ENCODE data around the gene MANSC1. TPM values are rescaled to one million over a fixed set of nuclear protein-coding genes. Genes with fewer than 3 reads are reported as not detected.

MANSC1 gene
- total RNA-seq, 5 donors from 2014 or later (not counting 1 experiment from before 2014, with no cell fraction given): 0.16 to 1.6 (median 0.96) TPM

- CTCF ChIA-PET: interaction anchor here (0.6 to 1.9 kb wide), 5 partner anchors 9 to 417 kb away, joined by 3 to 5 read pairs (median 4); no protein-coding TSS in a partner anchor
- WGBS (ENCODE audit: insufficient coverage): 100% methylated on average over 3 of the region's 4 CpGs
- Histone ChIP-seq H3K4me1 (ENCODE audit: control insufficient read depth in 1 of 2, extremely low read depth in 1 of 2, insufficient read depth in 2 of 2, low read length in 2 of 2) (peaks cover 0 to 10% of the 10 kb centered on the region in 2 experiments), H3K36me3 (ENCODE audit: control insufficient read depth in 2 of 2, extremely low read depth in 1 of 2, insufficient read depth in 1 of 2, low read length in 1 of 2) (peaks cover 5 to 28% of the 10 kb centered on the region in 2 donors), H3K27ac (ENCODE audit: low read length) (no peak overlapping the region), H3K4me3 (ENCODE audit: control insufficient read depth in 1 of 2, extremely low read depth in 1 of 2, low read length in 1 of 2) (no peak overlapping the region), H3K9me3 (no peaks in the 10 kb centered on the region), H3K27me3 (replicated peaks in 1 of 2; ENCODE audit: control insufficient read depth in 2 of 2, extremely low read depth in 1 of 2, insufficient read depth in 2 of 2, low read length in 1 of 2) (no peaks in the 10 kb centered on the region)
- no peak for ATAC-seq (replicated peaks in 1 of 4)
- Mint-ChIP-seq H3K27me3 (no peaks in the 10 kb centered on the region), H3K36me3 (peaks cover 29% of the 10 kb centered on the region), H3K4me1 (peaks cover 48 to 55% (median 54%) of the 10 kb centered on the region in 3 donors), H3K9me3 (no peaks in the 10 kb centered on the region), H3K27ac (peak overlapping the region; percentile 7 to 36), H3K4me3 (no peak overlapping the region)
- POLR2A ChIA-PET: interaction anchor here (0.5 to 1.9 kb wide), 2 partner anchors 9 to 71 kb away, joined by 6 to 17 read pairs; partner anchors contain the start of gene BORCS5 (in 1 of the 2)
- no peak for DNase-seq
Measured at GRCh38 chr12:12366701-12367481, 16.8 kb upstream of the MANSC1 start.

- Mint-ChIP-seq H3K36me3 (peaks cover 33% of the 10 kb centered on the region), H3K27me3 (no peaks in the 10 kb centered on the region), H3K4me3 (no peak overlapping the region), H3K4me1 (peaks cover 54 to 63% (median 61%) of the 10 kb centered on the region in 3 donors), H3K27ac (peak overlapping the region; percentile 71 to 75), H3K9me3 (no peaks in the 10 kb centered on the region)
- Histone ChIP-seq H3K27me3 (replicated peaks in 1 of 2; ENCODE audit: control insufficient read depth in 2 of 2, extremely low read depth in 1 of 2, insufficient read depth in 2 of 2, low read length in 1 of 2) (no peaks in the 10 kb centered on the region), H3K27ac (ENCODE audit: low read length) (peak overlapping the region; percentile 15), H3K4me3 (ENCODE audit: control insufficient read depth in 1 of 2, extremely low read depth in 1 of 2, low read length in 1 of 2) (no peak overlapping the region), H3K36me3 (ENCODE audit: control insufficient read depth in 2 of 2, extremely low read depth in 1 of 2, insufficient read depth in 1 of 2, low read length in 1 of 2) (peaks cover 5 to 26% of the 10 kb centered on the region in 2 donors), H3K9me3 (no peaks in the 10 kb centered on the region), H3K4me1 (ENCODE audit: control insufficient read depth in 1 of 2, extremely low read depth in 1 of 2, insufficient read depth in 2 of 2, low read length in 2 of 2) (peaks cover 0 to 10% of the 10 kb centered on the region in 2 experiments)
- ChIA-PET CTCF (interaction anchor here (0.6 to 1.0 kb wide), 2 partner anchors 11 to 301 kb away, joined by 3 to 5 read pairs; no protein-coding TSS in a partner anchor), POLR2A (interaction anchor here in 1 of 2 donors (1.9 kb wide), 1 partner anchor 8 kb away, joined by 17 read pairs; the partner anchor contains the start of gene BORCS5)
- WGBS (ENCODE audit: insufficient coverage): 70% methylated on average over 2 of the region's 4 CpGs
- ATAC-seq (replicated peaks in 1 of 4) (peak in 1 of 4 experiments; percentile 50), DNase-seq (no peak)
Measured at GRCh38 chr12:12365931-12366431, 15.9 kb upstream of the MANSC1 start.

- Histone ChIP-seq H3K27me3 (replicated peaks in 1 of 2; ENCODE audit: control insufficient read depth in 2 of 2, extremely low read depth in 1 of 2, insufficient read depth in 2 of 2, low read length in 1 of 2) (no peaks in the 10 kb centered on the region), H3K36me3 (ENCODE audit: control insufficient read depth in 2 of 2, extremely low read depth in 1 of 2, insufficient read depth in 1 of 2, low read length in 1 of 2) (peaks cover 5 to 26% of the 10 kb centered on the region in 2 donors), H3K4me1 (ENCODE audit: control insufficient read depth in 1 of 2, extremely low read depth in 1 of 2, insufficient read depth in 2 of 2, low read length in 2 of 2) (peaks cover 0 to 10% of the 10 kb centered on the region in 2 experiments), H3K9me3 (no peaks in the 10 kb centered on the region), H3K4me3 (ENCODE audit: control insufficient read depth in 1 of 2, extremely low read depth in 1 of 2, low read length in 1 of 2) (no peak overlapping the region), H3K27ac (ENCODE audit: low read length) (peak overlapping the region; percentile 15)
- peaks cover 56 to 63% (median 62%) of the 10 kb centered on the region in 3 donors for H3K4me1 Mint-ChIP-seq
- H3K9me3 Mint-ChIP-seq: no peaks in the 10 kb centered on the region
- peaks cover 33% of the 10 kb centered on the region for H3K36me3 Mint-ChIP-seq
- H3K27ac Mint-ChIP-seq: peak overlapping the region; percentile 71 to 75
- ATAC-seq (replicated peaks in 1 of 4) (no peak), DNase-seq (no peak)
- CTCF ChIA-PET: interaction anchor here in 1 of 2 donors (0.6 to 1.0 kb wide), 2 partner anchors 9 to 12 kb away, joined by 3 to 5 read pairs; partner anchors contain the start of gene BORCS5
- WGBS (ENCODE audit: insufficient coverage): 100% methylated on average over 1 of the region's 5 CpGs
- no peak overlapping the region for H3K4me3 Mint-ChIP-seq
- H3K27me3 Mint-ChIP-seq: no peaks in the 10 kb centered on the region
- POLR2A ChIA-PET: interaction anchor here (0.5 to 0.6 kb wide), 2 partner anchors 116 to 785 kb away, joined by 3 read pairs; no protein-coding TSS in a partner anchor
Measured at GRCh38 chr12:12365446-12365802, 15.4 kb upstream of the MANSC1 start.

- DNase-seq: no peak
- no peaks in the 10 kb centered on the region for H3K9me3 Mint-ChIP-seq
- no peak for ATAC-seq (replicated peaks in 1 of 4)
- H3K27me3 Mint-ChIP-seq: no peaks in the 10 kb centered on the region
- Histone ChIP-seq H3K27me3 (replicated peaks in 1 of 2; ENCODE audit: control insufficient read depth in 2 of 2, extremely low read depth in 1 of 2, insufficient read depth in 2 of 2, low read length in 1 of 2) (no peaks in the 10 kb centered on the region), H3K9me3 (no peaks in the 10 kb centered on the region), H3K36me3 (ENCODE audit: control insufficient read depth in 2 of 2, extremely low read depth in 1 of 2, insufficient read depth in 1 of 2, low read length in 1 of 2) (peaks cover 5 to 26% of the 10 kb centered on the region in 2 donors), H3K4me3 (ENCODE audit: control insufficient read depth in 1 of 2, extremely low read depth in 1 of 2, low read length in 1 of 2) (no peak overlapping the region), H3K27ac (ENCODE audit: low read length) (no peak overlapping the region), H3K4me1 (ENCODE audit: control insufficient read depth in 1 of 2, extremely low read depth in 1 of 2, insufficient read depth in 2 of 2, low read length in 2 of 2) (peaks cover 0 to 15% of the 10 kb centered on the region in 2 experiments)
- H3K27ac Mint-ChIP-seq: peak overlapping the region; percentile 77 to 82
- WGBS (ENCODE audit: insufficient coverage): no CpG with 5 or more reads among the region's 4 CpGs
- H3K4me3 Mint-ChIP-seq: no peak overlapping the region
- CTCF ChIA-PET: interaction anchor here in 1 of 2 donors (0.6 to 1.0 kb wide), 2 partner anchors 8 to 12 kb away, joined by 3 to 5 read pairs; partner anchors contain the start of gene BORCS5
- peaks cover 33% of the 10 kb centered on the region for H3K36me3 Mint-ChIP-seq
- peaks cover 58 to 63% (median 59%) of the 10 kb centered on the region in 3 donors for H3K4me1 Mint-ChIP-seq
- POLR2A ChIA-PET: interaction anchor here (0.5 to 0.6 kb wide), 2 partner anchors 116 to 786 kb away, joined by 3 read pairs; no protein-coding TSS in a partner anchor
Measured at GRCh38 chr12:12364787-12365445, 14.9 kb upstream of the MANSC1 start.

GRCh38 chr12:12358528-12358927 lies 8.5 kb upstream of the MANSC1 start:
- ATAC-seq (replicated peaks in 1 of 4) (no peak), DNase-seq (no peak)
- Mint-ChIP-seq H3K4me3 (peak overlapping the region; percentile 87 to 96 (median 93)), H3K27ac (peak overlapping the region; percentile 94 to 96), H3K27me3 (no peaks in the 10 kb centered on the region), H3K9me3 (no peaks in the 10 kb centered on the region), H3K36me3 (peaks cover 13% of the 10 kb centered on the region), H3K4me1 (peaks cover 50 to 60% (median 52%) of the 10 kb centered on the region in 3 donors)
- Histone ChIP-seq H3K9me3 (no peaks in the 10 kb centered on the region), H3K4me3 (ENCODE audit: control insufficient read depth in 1 of 2, extremely low read depth in 1 of 2, low read length in 1 of 2) (peak overlapping the region; percentile 59 to 73), H3K36me3 (ENCODE audit: control insufficient read depth in 2 of 2, extremely low read depth in 1 of 2, insufficient read depth in 1 of 2, low read length in 1 of 2) (peaks cover 5 to 14% of the 10 kb centered on the region in 2 donors), H3K27ac (ENCODE audit: low read length) (peak overlapping the region; percentile 90), H3K27me3 (replicated peaks in 1 of 2; ENCODE audit: control insufficient read depth in 2 of 2, extremely low read depth in 1 of 2, insufficient read depth in 2 of 2, low read length in 1 of 2) (no peaks in the 10 kb centered on the region), H3K4me1 (ENCODE audit: control insufficient read depth in 1 of 2, extremely low read depth in 1 of 2, insufficient read depth in 2 of 2, low read length in 2 of 2) (peaks cover 13 to 36% of the 10 kb centered on the region in 2 experiments)
- CTCF ChIA-PET: interaction anchor here (0.6 to 3.0 kb wide), 12 partner anchors 9 to 378 kb away, joined by 3 to 29 read pairs (median 4); partner anchors contain the start of gene DUSP16 (in 1 of the 2)
- no CpG with 5 or more reads among the region's 4 CpGs for WGBS (ENCODE audit: insufficient coverage)
- POLR2A ChIA-PET: interaction anchor here (0.6 to 2.5 kb wide), 18 partner anchors 8 to 377 kb away, joined by 3 to 25 read pairs (median 4); partner anchors contain the start of gene MANSC1 (in 1 of the 2)

Data from T-cell (primary cell).